Peyer's patch (tissue), 4 donors: ENCODE results near the gene GTF3C5. TPM values are rescaled to one million over a fixed set of nuclear protein-coding genes. Genes with fewer than 3 reads are reported as not detected.
"Not testable (repeated sequence)": the region's sequence is repeated elsewhere in the genome, so short reads cannot be mapped to it uniquely, and the experiment has no call there.

Source experiments
- DNase-seq, 3 donors: peaks; one replicate each; pipeline ENCODE4 v3.0.0-alpha.2; 2017 to 2019
- H3K27ac ChIP-seq, 4 donors: fragments of 200-600 bp; sonication (generic); one replicate each; pipeline ENCODE4 v1.5.1; 2016 to 2019
- H3K27me3 ChIP-seq, 2 donors: fragments of 200-600 bp; sonication (generic); one replicate each; pipeline ENCODE4 v1.5.1; 2019
- H3K36me3 ChIP-seq, 3 donors: fragments of 200-600 bp; sonication (generic); one replicate each; pipeline ENCODE4 v1.5.1; 2016 to 2019
- H3K4me1 ChIP-seq, 4 donors: fragments of 200-600 bp; sonication (generic); one replicate each; pipeline ENCODE4 v1.5.1; 2016 to 2019
- H3K4me3 ChIP-seq, 4 donors: fragments of 200-600 bp; sonication (generic); 1 replicate in 3 of 4; 2 replicates in 1 of 4; pipeline ENCODE4 v1.5.1; 2016 to 2019; ENCODE audit warnings: mild to moderate bottlenecking in 1 of 4
- H3K9me3 ChIP-seq, 4 donors: fragments of 200-600 bp; sonication (generic); one replicate each; pipeline ENCODE4 v1.5.1; 2016 to 2019; ENCODE audit warnings: mild to moderate bottlenecking in 1 of 4
- POLR2A ChIP-seq, 2 donors: fragments of 450-650 bp; IDR thresholded peaks; one replicate each; pipeline ENCODE4 v1.5.1; 2017; ENCODE audit warnings: antibody characterized with exemption in 2 of 2, mild to moderate bottlenecking in 2 of 2, moderate library complexity in 2 of 2
- total RNA-seq, 4 donors: library from RNA; depleted of rRNA; stranded (reverse); fragments of >200 nt; gene quantifications; one replicate each; pipeline ENCODE4 v1.1.0, GENCODE V29; 2016
- TF ChIP-seq, protein P1 (sequence below), 6 experiments: fragments of 450-650 bp in 4 of 6; fragments of 200-600 bp in 2 of 6; sonication (generic) in 1 of 6; IDR thresholded peaks; one replicate each; pipeline ENCODE4 v1.5.1; 2017 to 2019; ENCODE audit warnings: antibody characterized with exemption in 6 of 6, mild to moderate bottlenecking in 3 of 6, moderate library complexity in 1 of 6

Gene GTF3C5
- total RNA-seq, 4 donors from 2014 or later = 63.7 to 103 (median 73.5) TPM

GRCh38 chr9:133090752-133091385, 60.1 kb downstream of the GTF3C5 start:
- H3K27ac ChIP-seq = no peak overlapping the region
- H3K9me3 ChIP-seq = no peaks in the 10 kb centered on the region
- no peaks in the 10 kb centered on the region for H3K36me3 ChIP-seq
- TF ChIP-seq POLR2A (IDR thresholded peaks at IDR 0.05) = no peak
- TF ChIP-seq, protein P1, sequence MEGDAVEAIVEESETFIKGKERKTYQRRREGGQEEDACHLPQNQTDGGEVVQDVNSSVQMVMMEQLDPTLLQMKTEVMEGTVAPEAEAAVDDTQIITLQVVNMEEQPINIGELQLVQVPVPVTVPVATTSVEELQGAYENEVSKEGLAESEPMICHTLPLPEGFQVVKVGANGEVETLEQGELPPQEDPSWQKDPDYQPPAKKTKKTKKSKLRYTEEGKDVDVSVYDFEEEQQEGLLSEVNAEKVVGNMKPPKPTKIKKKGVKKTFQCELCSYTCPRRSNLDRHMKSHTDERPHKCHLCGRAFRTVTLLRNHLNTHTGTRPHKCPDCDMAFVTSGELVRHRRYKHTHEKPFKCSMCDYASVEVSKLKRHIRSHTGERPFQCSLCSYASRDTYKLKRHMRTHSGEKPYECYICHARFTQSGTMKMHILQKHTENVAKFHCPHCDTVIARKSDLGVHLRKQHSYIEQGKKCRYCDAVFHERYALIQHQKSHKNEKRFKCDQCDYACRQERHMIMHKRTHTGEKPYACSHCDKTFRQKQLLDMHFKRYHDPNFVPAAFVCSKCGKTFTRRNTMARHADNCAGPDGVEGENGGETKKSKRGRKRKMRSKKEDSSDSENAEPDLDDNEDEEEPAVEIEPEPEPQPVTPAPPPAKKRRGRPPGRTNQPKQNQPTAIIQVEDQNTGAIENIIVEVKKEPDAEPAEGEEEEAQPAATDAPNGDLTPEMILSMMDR (IDR thresholded peaks at IDR 0.05) = no peak
- no peak for DNase-seq
- H3K4me1 ChIP-seq = no peaks in the 10 kb centered on the region
- no peak overlapping the region for H3K4me3 ChIP-seq
- H3K27me3 ChIP-seq = no peaks in the 10 kb centered on the region

- H3K9me3 ChIP-seq, H3K4me1 ChIP-seq, H3K27me3 ChIP-seq, DNase-seq, H3K27ac ChIP-seq, H3K4me3 ChIP-seq: not testable (repeated sequence)
- peaks cover 0 to 32% (median 2%) of the 10 kb centered on the region in 3 donors for H3K36me3 ChIP-seq
These were observed 63.6 kb downstream of the GTF3C5 start for GRCh38 chr9:133094351-133094750.

DNA sequence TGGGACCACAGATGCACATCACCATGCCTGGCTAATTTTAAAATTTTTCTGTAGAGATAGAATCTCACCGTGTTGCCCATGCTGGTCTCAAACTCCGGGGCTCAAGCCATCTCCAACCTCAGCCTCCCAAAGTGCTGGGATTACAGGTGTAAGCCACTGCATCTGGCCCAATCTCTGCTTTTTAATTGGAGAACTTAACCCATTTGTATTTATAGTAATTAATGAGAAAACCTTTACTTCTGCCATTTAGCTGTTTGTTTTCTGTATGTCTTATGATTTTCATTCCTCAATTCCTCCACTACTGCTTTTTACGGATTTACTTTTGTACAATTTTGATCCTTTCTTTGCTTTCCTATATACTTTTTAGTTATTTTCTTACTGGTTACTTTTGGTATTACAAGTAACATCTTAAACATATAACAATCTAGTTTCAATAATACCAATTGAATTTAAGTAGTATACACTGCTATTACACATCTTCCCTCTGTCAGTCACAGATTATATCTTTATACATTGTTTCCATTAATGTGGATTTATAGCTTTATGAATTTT, 64.1 kb downstream of the GTF3C5 start:
- TF ChIP-seq, protein P1 (IDR thresholded peaks at IDR 0.05) = peak in 1 of 6 experiments; percentile 12
- no peak for TF ChIP-seq POLR2A (IDR thresholded peaks at IDR 0.05)

GRCh38 chr9:133098104-133098754, 67.4 kb downstream of the GTF3C5 start:
- Histone ChIP-seq H3K27me3 (no peaks in the 10 kb centered on the region), H3K36me3 (peaks cover 0 to 70% (median 2%) of the 10 kb centered on the region in 3 donors), H3K4me3 (no peak overlapping the region), H3K4me1 (peaks cover 0 to under 1% (median 0%) of the 10 kb centered on the region in 4 donors), H3K27ac (no peak overlapping the region), H3K9me3 (peaks cover 0 to 4% (median 0%) of the 10 kb centered on the region in 4 donors)
- TF ChIP-seq, protein P1 (IDR thresholded peaks at IDR 0.05) = no peak
- TF ChIP-seq POLR2A (IDR thresholded peaks at IDR 0.05) = no peak
- peak in 2 of 3 donors; percentile 44 to 48 for DNase-seq

More for the DNA sequence above, 64.1 kb downstream of the GTF3C5 start:
- H3K4me1 ChIP-seq = no peaks in the 10 kb centered on the region
- peaks cover 0 to 38% (median 2%) of the 10 kb centered on the region in 3 donors for H3K36me3 ChIP-seq
- H3K9me3 ChIP-seq = peaks cover 0 to 4% (median 0%) of the 10 kb centered on the region in 4 donors
- no peaks in the 10 kb centered on the region for H3K27me3 ChIP-seq
- H3K4me3 ChIP-seq = no peak overlapping the region
- no peak overlapping the region for H3K27ac ChIP-seq
- DNase-seq = no peak

DNA sequence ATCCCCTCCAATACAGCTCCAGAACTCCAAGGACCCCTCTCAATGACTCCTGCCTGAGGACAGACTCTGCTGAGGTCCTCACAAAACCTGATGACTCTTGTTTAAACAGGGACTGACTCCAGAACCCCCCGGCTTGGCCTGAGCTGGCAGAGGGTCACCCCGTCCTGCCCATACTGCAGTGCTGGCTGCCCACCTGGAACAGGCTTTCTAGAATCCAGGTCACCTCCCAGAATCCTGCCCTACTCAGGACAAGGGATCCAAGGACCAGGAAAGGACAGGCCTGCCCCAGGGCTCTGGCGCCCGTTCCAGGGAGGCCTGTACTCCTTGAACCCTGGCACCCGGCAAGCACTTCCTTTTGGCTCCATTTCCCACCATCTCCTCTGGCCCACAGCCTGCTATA, 68.1 kb downstream of the GTF3C5 start:
- no peak overlapping the region for H3K4me3 ChIP-seq
- H3K4me1 ChIP-seq = peaks cover 0 to 7% (median 0%) of the 10 kb centered on the region in 4 donors
- no peaks in the 10 kb centered on the region for H3K27me3 ChIP-seq
- no peak for TF ChIP-seq POLR2A (IDR thresholded peaks at IDR 0.05)
- TF ChIP-seq, protein P1 (IDR thresholded peaks at IDR 0.05) = no peak
- no peak overlapping the region for H3K27ac ChIP-seq
- H3K9me3 ChIP-seq = peaks cover 0 to 4% (median 0%) of the 10 kb centered on the region in 4 donors
- peaks cover 0 to 75% (median 2%) of the 10 kb centered on the region in 3 donors for H3K36me3 ChIP-seq
- peak in 1 of 3 donors; percentile 44 for DNase-seq
